ENCODE data around the gene OR8A1. TPM values are rescaled to one million over a fixed set of nuclear protein-coding genes. Genes with fewer than 3 reads are reported as not detected.

The OR8A1 gene
- total RNA-seq, 1 experiment from 2014 or later = not detected

DNA sequence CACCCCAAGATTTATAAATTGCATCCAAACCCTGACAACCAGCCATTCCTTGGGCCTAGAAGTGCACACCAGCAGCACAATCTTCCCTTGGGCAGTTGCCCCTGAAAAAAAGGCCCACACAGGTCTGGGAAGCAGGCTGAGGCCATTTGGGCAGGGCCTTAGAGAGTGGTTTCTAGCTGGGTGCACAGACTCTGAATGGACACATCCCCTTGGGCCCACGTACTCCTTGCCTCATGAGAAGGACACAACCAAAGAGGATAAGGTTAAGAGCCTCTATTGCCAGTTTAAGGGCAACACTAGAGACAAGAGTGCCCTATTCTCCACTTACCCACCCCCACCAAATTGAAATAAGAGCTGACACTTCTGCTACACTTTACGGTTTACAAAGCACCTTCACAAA lies 40.5 kb downstream of the OR8A1 start:
- no peaks in the 10 kb centered on the region for H3K27me3 ChIP-seq (ENCODE audit: control insufficient read depth, insufficient read depth, low read length)
- no peak for DNase-seq
- H3K36me3 ChIP-seq (replicated peaks; ENCODE audit: control insufficient read depth, insufficient read depth, low read length) = no peaks in the 10 kb centered on the region
- no peak overlapping the region for H3K4me3 ChIP-seq (ENCODE audit: insufficient read depth, low read depth, low read length)

DNA sequence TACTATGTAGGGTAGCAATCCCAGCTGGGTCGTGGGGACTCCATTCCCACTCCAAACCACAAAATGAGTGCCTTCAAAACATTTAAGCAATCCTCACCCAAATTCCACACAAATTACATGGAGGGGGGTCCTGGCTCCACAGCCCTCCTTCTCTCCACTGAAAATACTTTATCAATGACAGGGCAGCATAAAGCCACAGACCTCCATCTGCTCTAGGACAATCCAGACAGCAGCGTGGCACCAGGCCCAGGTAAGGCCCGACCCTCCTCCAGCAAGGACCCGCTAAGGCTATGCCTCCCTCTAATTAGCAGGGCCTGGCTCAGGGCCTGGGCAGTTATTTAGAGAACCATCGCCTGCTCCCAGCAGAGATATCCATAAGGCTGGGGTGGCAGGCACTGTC lies 41.3 kb downstream of the OR8A1 start, which contains the start of gene PANX3:
Gene PANX3 (plus strand): TSS at position 365 of the 400 bp plus-strand sequence. CDS start 129 bp downstream, outside the sequence.
- Histone ChIP-seq H3K36me3 (replicated peaks; ENCODE audit: control insufficient read depth, insufficient read depth, low read length) (no peaks in the 10 kb centered on the region), H3K27me3 (ENCODE audit: control insufficient read depth, insufficient read depth, low read length) (no peaks in the 10 kb centered on the region), H3K4me3 (ENCODE audit: insufficient read depth, low read depth, low read length) (no peak within 1 kb of the TSS)
- no peak for DNase-seq

DNA sequence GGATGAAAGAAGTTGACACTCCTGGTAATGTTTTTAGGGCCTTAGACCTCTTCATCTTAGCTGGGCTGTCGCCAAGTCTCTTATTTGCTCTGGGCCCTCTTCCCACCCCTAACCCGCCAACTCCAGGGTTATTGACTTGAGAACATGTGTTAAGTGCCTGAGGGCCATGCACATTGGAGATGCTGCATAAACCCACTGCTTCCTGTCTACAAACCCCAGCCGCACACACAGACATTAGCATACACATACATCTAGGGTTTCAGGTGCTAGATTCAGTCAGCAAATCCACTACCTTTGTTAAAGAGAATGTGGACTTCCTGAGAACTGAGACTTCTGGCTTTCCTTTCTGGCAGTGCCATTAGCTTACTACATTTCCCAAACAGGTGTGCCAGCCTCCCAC lies 42.2 kb downstream of the OR8A1 start:
- H3K27me3 ChIP-seq (ENCODE audit: control insufficient read depth, insufficient read depth, low read length) = no peaks in the 10 kb centered on the region
- H3K4me3 ChIP-seq (ENCODE audit: insufficient read depth, low read depth, low read length) = no peak overlapping the region
- no peaks in the 10 kb centered on the region for H3K36me3 ChIP-seq (replicated peaks; ENCODE audit: control insufficient read depth, insufficient read depth, low read length)
- DNase-seq = no peak

DNA sequence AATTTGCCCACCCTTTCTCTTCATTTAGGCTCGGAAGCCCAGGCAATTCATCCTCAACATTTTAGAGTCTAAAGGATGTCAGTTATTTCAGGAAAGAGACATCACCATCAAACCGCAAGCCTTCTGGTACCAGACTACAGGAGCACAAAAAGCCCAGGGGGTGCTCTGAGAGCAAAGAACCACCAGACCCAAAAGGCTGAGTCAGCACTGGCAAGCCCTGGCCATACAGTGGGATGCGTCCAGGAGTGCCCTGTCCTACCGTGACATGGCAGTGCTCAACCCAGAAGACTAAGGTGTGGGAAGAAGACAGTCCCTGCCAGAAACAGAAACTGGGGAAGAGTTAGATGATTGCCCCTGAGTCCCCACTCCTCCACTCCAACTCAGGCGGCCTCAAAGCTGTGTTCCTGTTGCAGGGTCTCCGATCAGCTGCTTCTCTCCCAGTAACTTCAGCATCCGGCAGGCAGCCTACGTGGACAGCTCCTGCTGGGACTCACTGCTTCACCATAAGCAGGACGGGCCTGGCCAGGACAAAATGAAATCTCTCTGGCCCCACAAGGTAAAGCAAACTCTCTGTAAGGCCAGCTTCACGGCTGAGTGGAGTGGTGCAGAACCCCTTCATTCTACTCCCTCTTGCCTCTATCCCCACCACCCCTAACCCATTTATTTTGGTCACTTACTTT lies 42.9 kb downstream of the OR8A1 start:
- DNase-seq = no peak

DNA sequence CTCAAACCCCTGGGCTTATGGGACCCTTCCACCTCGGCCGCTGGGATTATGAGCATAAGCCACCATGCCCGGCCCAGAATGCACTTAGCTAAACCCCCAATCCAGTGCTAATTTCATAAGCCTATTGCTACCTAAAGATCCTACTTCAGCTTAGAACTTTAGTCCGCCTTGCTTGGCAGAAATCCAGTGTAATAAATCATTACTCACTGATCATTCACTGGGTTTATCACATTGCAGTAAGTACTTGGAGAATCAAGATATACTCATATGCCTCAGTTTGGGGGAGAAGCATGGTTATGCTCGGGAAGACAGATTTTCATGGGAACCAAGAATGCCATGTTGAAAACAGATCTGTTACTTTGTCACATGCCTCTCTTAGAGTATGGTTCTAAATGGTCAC lies 49.1 kb downstream of the OR8A1 start:
- H3K4me3 ChIP-seq (ENCODE audit: insufficient read depth, low read depth, low read length) = no peak overlapping the region
- H3K27me3 ChIP-seq (ENCODE audit: control insufficient read depth, insufficient read depth, low read length) = no peaks in the 10 kb centered on the region; the same call in 1 of the 2 replicates
- no peaks in the 10 kb centered on the region for H3K36me3 ChIP-seq (replicated peaks; ENCODE audit: control insufficient read depth, insufficient read depth, low read length)
- DNase-seq = no peak

More for the DNA sequence above, 42.9 kb downstream of the OR8A1 start:
- Histone ChIP-seq H3K4me3 (ENCODE audit: insufficient read depth, low read depth, low read length) (no peak overlapping the region), H3K36me3 (replicated peaks; ENCODE audit: control insufficient read depth, insufficient read depth, low read length) (no peaks in the 10 kb centered on the region), H3K27me3 (ENCODE audit: control insufficient read depth, insufficient read depth, low read length) (no peaks in the 10 kb centered on the region)

Other genes with a start within 250 kb of the OR8A1 start
- not detected in 2 replicates for gene OR8D2, start 249.8 kb upstream of the OR8A1 start, total RNA-seq (2014; rRNA removed; shearing (Covaris generic))
- gene OR8B2, start 185.5 kb upstream of the OR8A1 start, total RNA-seq (2014; rRNA removed; shearing (Covaris generic)) = not detected in 2 replicates
- gene OR8B3, start 171.0 kb upstream of the OR8A1 start, total RNA-seq (2014; rRNA removed; shearing (Covaris generic)) = not detected in 2 replicates
- not detected in 2 replicates for gene OR8B4, start 145.1 kb upstream of the OR8A1 start, total RNA-seq (2014; rRNA removed; shearing (Covaris generic))
- gene OR8B8, start 124.3 kb upstream of the OR8A1 start, total RNA-seq (2014; rRNA removed; shearing (Covaris generic)) = not detected in 2 replicates
- gene OR8B12, start 26.3 kb upstream of the OR8A1 start, total RNA-seq (2014; rRNA removed; shearing (Covaris generic)) = not detected in 2 replicates
- gene PANX3, start 41.4 kb downstream of the OR8A1 start, total RNA-seq (2014; rRNA removed; shearing (Covaris generic)) = not detected in 2 replicates
- 21.1 and 26.2 TPM in 2 replicates for gene TBRG1, start 52.9 kb downstream of the OR8A1 start, total RNA-seq (2014; rRNA removed; shearing (Covaris generic))
- gene SIAE, start 103.7 kb downstream of the OR8A1 start, total RNA-seq (2014; rRNA removed; shearing (Covaris generic)) = 1.6 and 2.6 TPM in 2 replicates
- gene SPA17, start 103.9 kb downstream of the OR8A1 start, total RNA-seq (2014; rRNA removed; shearing (Covaris generic)) = 9.6 and 9.8 TPM in 2 replicates
- 0.80 and 0.85 TPM in 2 replicates for gene NRGN, start 169.9 kb downstream of the OR8A1 start, total RNA-seq (2014; rRNA removed; shearing (Covaris generic))
- 0.48 and 0.90 TPM in 2 replicates for gene VSIG2, start 182.3 kb downstream of the OR8A1 start, total RNA-seq (2014; rRNA removed; shearing (Covaris generic))
- gene ESAM, start 192.3 kb downstream of the OR8A1 start, total RNA-seq (2014; rRNA removed; shearing (Covaris generic)) = 0.38 and 0.85 TPM in 2 replicates
- gene MSANTD2, start 230.4 kb downstream of the OR8A1 start, total RNA-seq (2014; rRNA removed; shearing (Covaris generic)) = 10.3 and 18.3 TPM in 2 replicates

Measured in H7 (cell line).